ENCODE data around the gene PLEKHO2.
A peak's percentile ranks its signal among the peaks of the same experiment; 100 is the strongest.

DNA sequence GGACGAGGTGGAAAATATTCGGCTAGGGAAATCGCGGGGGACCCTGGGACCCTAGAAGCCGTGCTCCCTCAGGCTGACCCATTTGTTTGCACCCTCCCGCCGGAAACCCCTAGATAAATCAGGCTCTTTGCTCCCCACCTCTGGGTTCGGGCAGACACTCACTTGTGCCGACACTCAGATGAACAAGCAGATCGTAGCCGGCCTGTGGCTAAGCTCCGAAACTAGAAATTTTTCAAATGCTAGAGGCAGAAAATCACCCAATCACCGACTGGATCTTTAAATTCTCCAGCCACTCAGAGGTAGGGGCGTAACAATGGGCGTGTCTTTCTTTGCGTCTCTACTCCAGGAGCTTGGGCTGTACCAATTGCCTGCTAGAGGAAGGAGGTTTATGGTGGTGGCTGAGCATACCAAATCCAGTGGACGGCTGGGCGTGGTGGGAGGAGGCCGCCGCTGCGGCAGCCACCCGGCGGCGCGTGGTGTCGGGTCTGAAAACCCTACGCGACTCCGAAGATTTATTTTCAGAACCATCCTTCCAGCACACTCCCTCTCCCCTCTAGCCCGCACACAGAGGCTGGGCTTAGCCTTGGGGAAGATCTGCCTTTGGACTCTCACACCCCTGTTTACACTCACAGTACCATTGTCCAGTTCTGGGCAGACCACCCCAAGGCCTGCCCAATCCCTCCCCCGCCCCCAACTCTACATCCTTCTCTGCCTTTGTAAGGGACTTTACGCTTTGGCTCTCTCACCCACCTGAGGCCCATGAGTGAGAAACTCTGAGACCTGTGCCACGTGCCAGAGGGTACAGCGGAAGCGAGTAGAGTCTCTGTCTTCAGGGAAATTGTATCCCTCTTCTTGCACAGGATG is 16.1 kb upstream of the PLEKHO2 start, which contains the start of gene PIF1:
- TF ChIP-seq, protein P1, sequence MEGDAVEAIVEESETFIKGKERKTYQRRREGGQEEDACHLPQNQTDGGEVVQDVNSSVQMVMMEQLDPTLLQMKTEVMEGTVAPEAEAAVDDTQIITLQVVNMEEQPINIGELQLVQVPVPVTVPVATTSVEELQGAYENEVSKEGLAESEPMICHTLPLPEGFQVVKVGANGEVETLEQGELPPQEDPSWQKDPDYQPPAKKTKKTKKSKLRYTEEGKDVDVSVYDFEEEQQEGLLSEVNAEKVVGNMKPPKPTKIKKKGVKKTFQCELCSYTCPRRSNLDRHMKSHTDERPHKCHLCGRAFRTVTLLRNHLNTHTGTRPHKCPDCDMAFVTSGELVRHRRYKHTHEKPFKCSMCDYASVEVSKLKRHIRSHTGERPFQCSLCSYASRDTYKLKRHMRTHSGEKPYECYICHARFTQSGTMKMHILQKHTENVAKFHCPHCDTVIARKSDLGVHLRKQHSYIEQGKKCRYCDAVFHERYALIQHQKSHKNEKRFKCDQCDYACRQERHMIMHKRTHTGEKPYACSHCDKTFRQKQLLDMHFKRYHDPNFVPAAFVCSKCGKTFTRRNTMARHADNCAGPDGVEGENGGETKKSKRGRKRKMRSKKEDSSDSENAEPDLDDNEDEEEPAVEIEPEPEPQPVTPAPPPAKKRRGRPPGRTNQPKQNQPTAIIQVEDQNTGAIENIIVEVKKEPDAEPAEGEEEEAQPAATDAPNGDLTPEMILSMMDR (IDR thresholded peaks at IDR 0.05): no peak
- TF ChIP-seq, protein P2, sequence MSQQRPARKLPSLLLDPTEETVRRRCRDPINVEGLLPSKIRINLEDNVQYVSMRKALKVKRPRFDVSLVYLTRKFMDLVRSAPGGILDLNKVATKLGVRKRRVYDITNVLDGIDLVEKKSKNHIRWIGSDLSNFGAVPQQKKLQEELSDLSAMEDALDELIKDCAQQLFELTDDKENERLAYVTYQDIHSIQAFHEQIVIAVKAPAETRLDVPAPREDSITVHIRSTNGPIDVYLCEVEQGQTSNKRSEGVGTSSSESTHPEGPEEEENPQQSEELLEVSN (IDR thresholded peaks at IDR 0.05; ENCODE audit: borderline replicate concordance, low read depth): peak; percentile 33; the same call in 1 of the 2 replicates
- TF ChIP-seq FOSL2 (IDR thresholded peaks at IDR 0.05): no peak
- no peak for TF ChIP-seq FOSL2 (CRISPR knock-in tag; IDR thresholded peaks at IDR 0.05)
